IMR-90 (cell line): ENCODE results near the gene HTT-AS. TPM values are rescaled to one million over a fixed set of nuclear protein-coding genes. Genes with fewer than 3 reads are reported as not detected.

Experiments used
- ATAC-seq: fragments of 200-7000 bp; cut with Tn5 transposase; 2 replicates; pipeline ENCODE4 v1.9.1; 2020; ENCODE audit warnings: low read depth, mild to moderate bottlenecking, moderate library complexity
- BruUV-seq: library from RNA; stranded (reverse); fragments of 400-500 nt; replicated peaks from 2 replicates; lab custom pipeline; 2021; lab: Mats Ljungman, UMichigan
- CTCF ChIA-PET: fragments of 300-600 bp; formaldehyde crosslinking; extraction: SDS; loops from one replicate; lab custom pipeline; 2021; ENCODE audit warnings: antibody characterized with exemption; lab: Yijun Ruan, JAX
- POLR2A ChIA-PET: fragments of 300-600 bp; sonication (Branson Sonifier 250); formaldehyde crosslinking; loops from one replicate; lab custom pipeline; 2022; ENCODE audit warnings: antibody characterized with exemption; ENCODE audit not compliant: unreplicated experiment; lab: Charles Lee
- DNase-seq: peaks from one replicate; pipeline ENCODE4 v3.0.0; 2013
- H2AFZ ChIP-seq: replicated peaks from 2 replicates; pipeline ENCODE3; 2013; ENCODE audit warnings: low read length, mild to moderate bottlenecking; ENCODE audit not compliant: poor library complexity
- H2AK5ac ChIP-seq: 2 replicates; pipeline ENCODE4 v1.6.1; 2013; ENCODE audit warnings: low read depth, low read length, inconsistent platforms
- H2AK9ac ChIP-seq: replicated peaks from 2 replicates; pipeline ENCODE3; 2013; ENCODE audit warnings: mild to moderate bottlenecking, low read depth, low read length, moderate library complexity; ENCODE audit not compliant: poor library complexity
- H2BK120ac ChIP-seq: 2 replicates; pipeline ENCODE4 v1.6.1; 2013; ENCODE audit warnings: low read depth, low read length, inconsistent platforms
- H2BK15ac ChIP-seq: 3 replicates; pipeline ENCODE4 v1.6.1; 2013; ENCODE audit warnings: low read depth, low read length, inconsistent platforms
- H2BK20ac ChIP-seq: 2 replicates; pipeline ENCODE4 v1.6.1; 2013; ENCODE audit warnings: low read depth, mild to moderate bottlenecking, inconsistent platforms, low read length, moderate library complexity
- H2BK5ac ChIP-seq: 2 replicates; pipeline ENCODE4 v1.6.1; 2013; ENCODE audit warnings: mild to moderate bottlenecking, low read depth, low read length, inconsistent platforms; ENCODE audit not compliant: poor library complexity, severe bottlenecking
- H3K14ac ChIP-seq: replicated peaks from 2 replicates; pipeline ENCODE4 v1.6.1; 2013; ENCODE audit warnings: low read depth, low read length, inconsistent platforms
- H3K18ac ChIP-seq: 2 replicates; pipeline ENCODE4 v1.6.1; 2013; ENCODE audit warnings: low read depth, low read length, control low read depth
- H3K23ac ChIP-seq: 2 replicates; pipeline ENCODE4 v1.6.1; 2013; ENCODE audit warnings: low read depth, low read length, inconsistent platforms
- H3K27ac ChIP-seq: 2 replicates; pipeline ENCODE4 v1.5.1; 2013; ENCODE audit warnings: mild to moderate bottlenecking, control low read depth, low read length; ENCODE audit not compliant: insufficient read depth
- H3K27me3 ChIP-seq: 2 replicates; pipeline ENCODE4 v1.6.1; 2013; ENCODE audit warnings: low read length; ENCODE audit not compliant: control insufficient read depth, insufficient read depth
- H3K36me3 ChIP-seq: 2 replicates; pipeline ENCODE4 v1.6.1; 2013; ENCODE audit warnings: low read length, mixed read lengths; ENCODE audit not compliant: control insufficient read depth, insufficient read depth
- H3K4ac ChIP-seq: 2 replicates; pipeline ENCODE4 v1.6.1; 2013; ENCODE audit warnings: low read depth, low read length, inconsistent platforms
- H3K4me1 ChIP-seq: 2 replicates; pipeline ENCODE4 v1.6.1; 2013; ENCODE audit warnings: low read length, mixed read lengths; ENCODE audit not compliant: control insufficient read depth, insufficient read depth
- H3K4me2 ChIP-seq: 2 replicates; pipeline ENCODE4 v1.6.1; 2013; ENCODE audit warnings: low read depth, mild to moderate bottlenecking, control low read depth, low read length, moderate library complexity
- H3K4me3 ChIP-seq: 2 replicates; pipeline ENCODE4 v1.5.1; 2013; ENCODE audit warnings: low read depth, mild to moderate bottlenecking, control low read depth, low read length, moderate library complexity; ENCODE audit not compliant: insufficient read depth
- H3K56ac ChIP-seq: 2 replicates; pipeline ENCODE4 v1.6.1; 2013; ENCODE audit warnings: low read length, inconsistent platforms; ENCODE audit not compliant: insufficient read depth; ENCODE audit errors: extremely low read depth
- H3K79me1 ChIP-seq, 2 experiments: 2 replicates each; pipeline ENCODE4 v1.6.1; 2013; ENCODE audit warnings: low read length in 2 of 2, inconsistent platforms in 1 of 2, low read depth in 1 of 2
- H3K9ac ChIP-seq: 2 replicates; pipeline ENCODE4 v1.6.1; 2013; ENCODE audit warnings: low read depth, low read length, control low read depth
- H3K9me1 ChIP-seq: 2 replicates; pipeline ENCODE4 v1.6.1; 2013; ENCODE audit warnings: low read length, inconsistent platforms; ENCODE audit not compliant: insufficient read depth
- H3K9me3 ChIP-seq: 2 replicates; pipeline ENCODE4 v1.6.1; 2013; ENCODE audit warnings: low read length; ENCODE audit not compliant: control insufficient read depth, insufficient read depth
- H4K20me1 ChIP-seq: 2 replicates; pipeline ENCODE4 v1.6.1; 2013; ENCODE audit warnings: low read length, inconsistent platforms; ENCODE audit not compliant: insufficient read depth
- H4K5ac ChIP-seq: 2 replicates; pipeline ENCODE4 v1.6.1; 2013; ENCODE audit warnings: mild to moderate bottlenecking, low read depth, low read length, control low read depth
- H4K8ac ChIP-seq, 2 experiments: 2 replicates each; pipeline ENCODE4 v1.6.1; 2013; ENCODE audit warnings: low read depth in 2 of 2, low read length in 2 of 2, control low read depth in 1 of 2, inconsistent platforms in 1 of 2
- H4K91ac ChIP-seq: 2 replicates; pipeline ENCODE4 v1.6.1; 2013; ENCODE audit warnings: low read depth, low read length, inconsistent platforms; ENCODE audit not compliant: insufficient read depth
- BHLHE40 ChIP-seq: fragments of 150-350 bp; IDR thresholded peaks from 2 replicates; pipeline ENCODE4 v1.6.1; 2016; ENCODE audit warnings: mild to moderate bottlenecking, low read depth, low read length
- CEBPB ChIP-seq: IDR thresholded peaks from 2 replicates; pipeline ENCODE4 v1.6.1; 2012; ENCODE audit warnings: low read depth, low read length, improper control_type of control experiment
- CHD1 ChIP-seq: IDR thresholded peaks from 2 replicates; pipeline ENCODE4 v1.6.1; 2012; ENCODE audit warnings: low read depth, low read length, improper control_type of control experiment
- FOS ChIP-seq: fragments of 150-350 bp; IDR thresholded peaks from 2 replicates; pipeline ENCODE4 v1.6.1; 2016; ENCODE audit warnings: low read depth, low read length
- MAFK ChIP-seq: IDR thresholded peaks from 2 replicates; pipeline ENCODE4 v1.6.1; 2012; ENCODE audit warnings: low read depth, low read length, improper control_type of control experiment
- MAZ ChIP-seq: IDR thresholded peaks from 2 replicates; pipeline ENCODE4 v1.6.1; 2012; ENCODE audit warnings: low read depth, mild to moderate bottlenecking, low read length, improper control_type of control experiment, moderate library complexity, borderline replicate concordance
- MXI1 ChIP-seq: IDR thresholded peaks from 2 replicates; pipeline ENCODE4 v1.6.1; 2012; ENCODE audit warnings: low read depth, mild to moderate bottlenecking, low read length, moderate library complexity, borderline replicate concordance
- NFE2L2 ChIP-seq: fragments of 150-350 bp; IDR thresholded peaks from 2 replicates; pipeline ENCODE4 v1.6.1; 2016; ENCODE audit warnings: low read depth, mild to moderate bottlenecking, low read length
- POLR2A ChIP-seq: IDR thresholded peaks from 2 replicates; pipeline ENCODE4 v1.6.1; 2012; ENCODE audit warnings: mild to moderate bottlenecking, low read depth, low read length
- SMC3 ChIP-seq: fragments of 150-350 bp; IDR thresholded peaks from 2 replicates; pipeline ENCODE4 v1.6.1; 2016; ENCODE audit warnings: low read depth, mild to moderate bottlenecking, antibody characterized with exemption, low read length, moderate library complexity
- WGBS, 2 experiments: methylation state at CpG; one replicate each; pipeline versions ENCODE4 v1.1.5 to v1.1.7; 2013; ENCODE audit warnings: missing lambda C conversion rate in 2 of 2; ENCODE audit not compliant: insufficient read length in 1 of 2; ENCODE audit errors: extremely low coverage in 2 of 2; 5-methylcytosine and 5-hydroxymethylcytosine counted together
- dilution Hi-C: fragments of 300-500 bp; cut with HindIII; formaldehyde crosslinking; loops from one replicate; pipeline ENCODE4 v1.14.3; 2018; ENCODE audit warnings: low sequenced_read_pairs; ENCODE audit not compliant: unreplicated experiment
- in situ Hi-C: fragments of 300-500 bp; cut with MboI; formaldehyde crosslinking; loops from 3 replicates; pipeline ENCODE4 v1.14.3; 2019; ENCODE audit warnings: low sequenced_read_pairs, inconsistent platforms, mixed read lengths
- intact Hi-C: fragments of 100-400 bp; cut with micrococcal nuclease; formaldehyde crosslinking; loops from 2 replicates; pipeline ENCODE4 v1.10.0; 2022
- polyA plus RNA-seq, 3 experiments: library from polyadenylated mRNA; depleted of rRNA; stranded (reverse); fragments of >200 nt; gene quantifications; 2 replicates each; pipeline ENCODE4 v1.2.3, GENCODE V29; 2012; ENCODE audit warnings: low replicate concordance in 1 of 3
- total RNA-seq: library from RNA; depleted of rRNA; stranded (reverse); fragments of >200 nt; gene quantifications from 2 replicates; pipeline ENCODE4 v1.2.3, GENCODE V29; 2012
- TF ChIP-seq, protein P1 (sequence below): fragments of 150-350 bp; IDR thresholded peaks from 2 replicates; pipeline ENCODE4 v1.6.1; 2017; ENCODE audit warnings: mild to moderate bottlenecking, antibody characterized with exemption, low read length, low read depth

The HTT-AS gene
- total and polyA plus RNA-seq, 2 of the 4 experiments (the other 2 are of a cell fraction): not detected

DNA sequence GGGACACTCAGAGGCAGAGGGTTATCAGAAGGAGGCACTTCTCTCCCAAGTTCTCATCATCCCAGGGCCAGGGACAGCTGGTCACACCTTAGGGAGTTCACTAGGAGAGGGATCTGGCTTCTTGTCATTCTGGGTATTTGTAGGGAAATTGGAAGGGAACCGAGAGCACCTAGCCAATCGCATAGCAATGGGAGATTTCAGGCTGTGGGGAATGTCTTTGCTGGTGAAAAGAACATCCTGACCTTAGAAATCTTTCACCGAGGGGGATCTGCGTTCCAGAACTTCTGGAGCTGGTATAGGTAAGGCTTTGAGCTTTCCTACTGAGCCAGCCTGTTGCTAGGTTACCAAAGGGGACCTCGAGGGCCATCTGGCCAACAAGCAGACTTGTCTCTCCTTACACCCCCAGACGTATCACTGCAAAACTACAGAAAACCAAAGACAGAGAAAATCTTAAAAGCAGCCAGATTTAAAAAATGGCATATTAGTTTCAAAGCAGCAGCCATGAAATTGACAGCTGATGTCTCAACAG is 6.8 kb downstream of the HTT-AS start:
- no peak overlapping the region for H2AK5ac ChIP-seq
- no peaks in the 10 kb centered on the region for H4K20me1 ChIP-seq
- in situ Hi-C loops (no loop called here), dilution Hi-C loops (no loop called here), intact Hi-C loops (no loop called here)
- H3K27me3 ChIP-seq: peaks cover 15% of the 10 kb centered on the region
- H2BK5ac ChIP-seq: no peak overlapping the region
- H4K8ac ChIP-seq: no peak overlapping the region
- WGBS, 2 experiments: 80% methylated on average over 1 of the region's 6 CpGs; no CpG with 5 or more reads in 1 of the 2 experiments
- ATAC-seq (no peak), DNase-seq (no peak)
- CTCF ChIA-PET: no interaction called here
- H2AK9ac ChIP-seq: no peak overlapping the region
- peaks cover 2% of the 10 kb centered on the region; the same call in 1 of the 2 replicates for H3K4me1 ChIP-seq
- POLR2A ChIA-PET: no interaction called here
- no peak overlapping the region for H3K14ac ChIP-seq
- no peak overlapping the region for H3K27ac ChIP-seq
- H3K4me3 ChIP-seq: no peak overlapping the region
- H2BK20ac ChIP-seq: no peak overlapping the region
- no peaks in the 10 kb centered on the region for H3K79me1 ChIP-seq
- no peak overlapping the region for H2BK120ac ChIP-seq
- peaks cover 4% of the 10 kb centered on the region; the same call in 1 of the 2 replicates for H3K9me1 ChIP-seq
- no peak overlapping the region for H3K23ac ChIP-seq
- H2BK15ac ChIP-seq: no peak overlapping the region
- H3K56ac ChIP-seq: no peak overlapping the region
- H3K36me3 ChIP-seq: no peaks in the 10 kb centered on the region
- H3K9me3 ChIP-seq: no peaks in the 10 kb centered on the region
- TF ChIP-seq MXI1 (no peak), CEBPB (no peak), SMC3 (no peak), MAFK (no peak), NFE2L2 (no peak), BHLHE40 (no peak), FOS (no peak), CHD1 (no peak), MAZ (no peak), POLR2A (no peak)
- TF ChIP-seq, protein P1, sequence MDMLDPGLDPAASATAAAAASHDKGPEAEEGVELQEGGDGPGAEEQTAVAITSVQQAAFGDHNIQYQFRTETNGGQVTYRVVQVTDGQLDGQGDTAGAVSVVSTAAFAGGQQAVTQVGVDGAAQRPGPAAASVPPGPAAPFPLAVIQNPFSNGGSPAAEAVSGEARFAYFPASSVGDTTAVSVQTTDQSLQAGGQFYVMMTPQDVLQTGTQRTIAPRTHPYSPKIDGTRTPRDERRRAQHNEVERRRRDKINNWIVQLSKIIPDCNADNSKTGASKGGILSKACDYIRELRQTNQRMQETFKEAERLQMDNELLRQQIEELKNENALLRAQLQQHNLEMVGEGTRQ: no peak
- no peak overlapping the region for H4K91ac ChIP-seq
- no TSS peak for BruUV-seq
- no peak overlapping the region for H2AFZ ChIP-seq
- no peak overlapping the region for H3K4ac ChIP-seq
- H3K9ac ChIP-seq: no peak overlapping the region
- no peak overlapping the region for H4K5ac ChIP-seq
- H3K4me2 ChIP-seq: no peak overlapping the region
- H3K18ac ChIP-seq: no peak overlapping the region
